HepG2 (cell line): ENCODE data around the gene AGFG1. TPM values are rescaled to one million over a fixed set of nuclear protein-coding genes. Genes with fewer than 3 reads are reported as not detected.
A peak's percentile ranks its signal among the peaks of the same experiment; 100 is the strongest.

Experiments
- ATF5 ChIP-seq: sonication (generic); formaldehyde crosslinking; IDR thresholded peaks from 2 replicates; pipeline ENCODE4 v1.4.0; 2020; ENCODE audit warnings: mild to moderate bottlenecking, low read depth, missing genetic modification reagents
- CBX2 ChIP-seq, 2 experiments: fragments of 200-600 bp in 1 of 2; sonication (generic); formaldehyde crosslinking in 1 of 2; IDR thresholded peaks; 2 replicates each; pipeline versions ENCODE4 v1.7.0 to v1.8.1; 2018 to 2022; ENCODE audit warnings: low read depth in 2 of 2, low read length in 1 of 2, mild to moderate bottlenecking in 1 of 2, missing genetic modification reagents in 1 of 2
- CCDC6 ChIP-seq: sonication (generic); formaldehyde crosslinking; IDR thresholded peaks from 2 replicates; pipeline ENCODE4 v1.8.1; 2022; ENCODE audit warnings: mild to moderate bottlenecking, missing genetic modification reagents, moderate library complexity
- CENPX ChIP-seq: sonication (generic); formaldehyde crosslinking; IDR thresholded peaks from 2 replicates; pipeline ENCODE4 v1.9.0; 2021; ENCODE audit warnings: mild to moderate bottlenecking, missing genetic modification reagents, moderate library complexity
- HNRNPK ChIP-seq: fragments of 200-400 bp; formaldehyde crosslinking; IDR thresholded peaks from 2 replicates; pipeline ENCODE4 v1.6.1; 2018; ENCODE audit warnings: low read length, low read depth, moderate library complexity, mild to moderate bottlenecking; ENCODE audit not compliant: poor library complexity, severe bottlenecking
- MTF2 ChIP-seq: sonication (generic); formaldehyde crosslinking; IDR thresholded peaks from 2 replicates; pipeline ENCODE4 v1.5.0; 2020; ENCODE audit warnings: missing genetic modification reagents, borderline replicate concordance
- RCOR2 ChIP-seq: IDR thresholded peaks from 2 replicates; pipeline ENCODE4 v1.6.1; 2016; ENCODE audit warnings: missing biosample characterization, missing genetic modification reagents
- RNF2 ChIP-seq: fragments of 450-650 bp; conservative IDR thresholded peaks from 2 replicates; pipeline ENCODE4 v1.6.1; 2016; ENCODE audit warnings: low read depth
- RORA ChIP-seq: sonication (generic); formaldehyde crosslinking; IDR thresholded peaks from 2 replicates; pipeline ENCODE4 v1.5.0; 2020; ENCODE audit warnings: mild to moderate bottlenecking, missing genetic modification reagents, moderate library complexity
- SSRP1 ChIP-seq: IDR thresholded peaks from 2 replicates; pipeline ENCODE4 v1.6.1; 2016; ENCODE audit warnings: control low read depth
- TSC22D2 ChIP-seq: sonication (generic); formaldehyde crosslinking; IDR thresholded peaks from 2 replicates; pipeline ENCODE4 v1.5.1; 2020; ENCODE audit warnings: missing genetic modification reagents, mild to moderate bottlenecking, borderline replicate concordance
- ZBTB26 ChIP-seq: IDR thresholded peaks from 2 replicates; pipeline ENCODE4 v1.6.1; 2016; ENCODE audit warnings: missing compliant biosample characterization, missing genetic modification reagents, borderline replicate concordance
- ZBTB7A ChIP-seq: sonication (generic); formaldehyde crosslinking; IDR thresholded peaks from 2 replicates; pipeline ENCODE4 v1.8.0; 2022; ENCODE audit warnings: mild to moderate bottlenecking, missing genetic modification reagents
- ZC3H13 ChIP-seq: sonication (generic); formaldehyde crosslinking; IDR thresholded peaks from 2 replicates; pipeline ENCODE4 v1.8.1; 2023; ENCODE audit warnings: mild to moderate bottlenecking, missing genetic modification reagents, moderate library complexity
- ZNF343 ChIP-seq: sonication (generic); formaldehyde crosslinking; IDR thresholded peaks from 2 replicates; pipeline ENCODE4 v1.4.0; 2020; ENCODE audit warnings: mild to moderate bottlenecking, missing genetic modification reagents
- ZNF430 ChIP-seq: sonication (generic); formaldehyde crosslinking; IDR thresholded peaks from 2 replicates; pipeline ENCODE4 v1.9.0; 2021; ENCODE audit warnings: mild to moderate bottlenecking, missing genetic modification reagents
- ZNF556 ChIP-seq: sonication (generic); formaldehyde crosslinking; IDR thresholded peaks from 2 replicates; pipeline ENCODE4 v1.4.0; 2020; ENCODE audit warnings: mild to moderate bottlenecking, missing genetic modification reagents, borderline replicate concordance
- ZNF629 ChIP-seq: sonication (generic); formaldehyde crosslinking; conservative IDR thresholded peaks from 2 replicates; pipeline ENCODE4 v1.5.0; 2020; ENCODE audit warnings: missing genetic modification reagents
- ZNF768 ChIP-seq: sonication (generic); formaldehyde crosslinking; IDR thresholded peaks from 2 replicates; pipeline ENCODE4 v1.4.0; 2020; ENCODE audit warnings: missing genetic modification reagents
- ZZZ3 ChIP-seq: sonication (generic); formaldehyde crosslinking; IDR thresholded peaks from 2 replicates; pipeline ENCODE4 v1.4.0; 2020; ENCODE audit warnings: missing genetic modification reagents, mild to moderate bottlenecking, borderline replicate concordance
- polyA plus RNA-seq, 8 experiments: library from polyadenylated mRNA; depleted of rRNA in 3 of 8; stranded (reverse) in 7 of 8; unstranded in 1 of 8; fragments of >200 nt; fragmentation: Illumina TruSeq in 4 of 8; extraction: Trizol in 4 of 8; gene quantifications; 2 replicates each; pipeline versions ENCODE4 v1.2.1 to v1.2.3, GENCODE V29; 2011 to 2016; ENCODE audit warnings: low read depth in 4 of 8, missing spikeins in 1 of 8, mixed read lengths in 1 of 8; ENCODE audit not compliant: insufficient read depth in 1 of 8
- total RNA-seq, 5 experiments: library from RNA; depleted of rRNA; stranded (reverse); fragments of >200 nt; fragmentation: Illumina TruSeq; extraction: Trizol; gene quantifications; 2 replicates each; pipeline ENCODE4 v1.2.3, GENCODE V29; 2016; ENCODE audit warnings: low read depth in 1 of 5
- TF ChIP-seq, protein P1 (sequence below): sonication (generic); formaldehyde crosslinking; IDR thresholded peaks from 2 replicates; pipeline ENCODE4 v1.9.0; 2021; ENCODE audit warnings: mild to moderate bottlenecking, missing genetic modification reagents
- TF ChIP-seq, protein P2 (sequence below): sonication (generic); IDR thresholded peaks from 2 replicates; pipeline ENCODE4 v1.6.1; 2016; ENCODE audit warnings: low read depth, borderline replicate concordance

Gene AGFG1
- total and polyA plus RNA-seq, 2 of the 13 experiments (the other 11 are each of a cell fraction or from before 2014, with no cell fraction given) = 145 to 168 TPM

- no peak for TF ChIP-seq ZBTB26 (CRISPR knock-in tag)
- TF ChIP-seq ZC3H13 = no peak
- peak; percentile 74; the same call in 1 of the 2 replicates for TF ChIP-seq ZNF556 (CRISPR knock-in tag)
- TF ChIP-seq ZNF430 = no peak; the same call in 1 of the 2 replicates
- TF ChIP-seq, protein P1, sequence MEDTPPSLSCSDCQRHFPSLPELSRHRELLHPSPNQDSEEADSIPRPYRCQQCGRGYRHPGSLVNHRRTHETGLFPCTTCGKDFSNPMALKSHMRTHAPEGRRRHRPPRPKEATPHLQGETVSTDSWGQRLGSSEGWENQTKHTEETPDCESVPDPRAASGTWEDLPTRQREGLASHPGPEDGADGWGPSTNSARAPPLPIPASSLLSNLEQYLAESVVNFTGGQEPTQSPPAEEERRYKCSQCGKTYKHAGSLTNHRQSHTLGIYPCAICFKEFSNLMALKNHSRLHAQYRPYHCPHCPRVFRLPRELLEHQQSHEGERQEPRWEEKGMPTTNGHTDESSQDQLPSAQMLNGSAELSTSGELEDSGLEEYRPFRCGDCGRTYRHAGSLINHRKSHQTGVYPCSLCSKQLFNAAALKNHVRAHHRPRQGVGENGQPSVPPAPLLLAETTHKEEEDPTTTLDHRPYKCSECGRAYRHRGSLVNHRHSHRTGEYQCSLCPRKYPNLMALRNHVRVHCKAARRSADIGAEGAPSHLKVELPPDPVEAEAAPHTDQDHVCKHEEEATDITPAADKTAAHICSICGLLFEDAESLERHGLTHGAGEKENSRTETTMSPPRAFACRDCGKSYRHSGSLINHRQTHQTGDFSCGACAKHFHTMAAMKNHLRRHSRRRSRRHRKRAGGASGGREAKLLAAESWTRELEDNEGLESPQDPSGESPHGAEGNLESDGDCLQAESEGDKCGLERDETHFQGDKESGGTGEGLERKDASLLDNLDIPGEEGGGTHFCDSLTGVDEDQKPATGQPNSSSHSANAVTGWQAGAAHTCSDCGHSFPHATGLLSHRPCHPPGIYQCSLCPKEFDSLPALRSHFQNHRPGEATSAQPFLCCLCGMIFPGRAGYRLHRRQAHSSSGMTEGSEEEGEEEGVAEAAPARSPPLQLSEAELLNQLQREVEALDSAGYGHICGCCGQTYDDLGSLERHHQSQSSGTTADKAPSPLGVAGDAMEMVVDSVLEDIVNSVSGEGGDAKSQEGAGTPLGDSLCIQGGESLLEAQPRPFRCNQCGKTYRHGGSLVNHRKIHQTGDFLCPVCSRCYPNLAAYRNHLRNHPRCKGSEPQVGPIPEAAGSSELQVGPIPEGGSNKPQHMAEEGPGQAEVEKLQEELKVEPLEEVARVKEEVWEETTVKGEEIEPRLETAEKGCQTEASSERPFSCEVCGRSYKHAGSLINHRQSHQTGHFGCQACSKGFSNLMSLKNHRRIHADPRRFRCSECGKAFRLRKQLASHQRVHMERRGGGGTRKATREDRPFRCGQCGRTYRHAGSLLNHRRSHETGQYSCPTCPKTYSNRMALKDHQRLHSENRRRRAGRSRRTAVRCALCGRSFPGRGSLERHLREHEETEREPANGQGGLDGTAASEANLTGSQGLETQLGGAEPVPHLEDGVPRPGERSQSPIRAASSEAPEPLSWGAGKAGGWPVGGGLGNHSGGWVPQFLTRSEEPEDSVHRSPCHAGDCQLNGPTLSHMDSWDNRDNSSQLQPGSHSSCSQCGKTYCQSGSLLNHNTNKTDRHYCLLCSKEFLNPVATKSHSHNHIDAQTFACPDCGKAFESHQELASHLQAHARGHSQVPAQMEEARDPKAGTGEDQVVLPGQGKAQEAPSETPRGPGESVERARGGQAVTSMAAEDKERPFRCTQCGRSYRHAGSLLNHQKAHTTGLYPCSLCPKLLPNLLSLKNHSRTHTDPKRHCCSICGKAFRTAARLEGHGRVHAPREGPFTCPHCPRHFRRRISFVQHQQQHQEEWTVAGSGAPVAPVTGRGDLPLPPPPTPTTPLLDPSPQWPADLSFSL = no peak
- TF ChIP-seq, protein P2, sequence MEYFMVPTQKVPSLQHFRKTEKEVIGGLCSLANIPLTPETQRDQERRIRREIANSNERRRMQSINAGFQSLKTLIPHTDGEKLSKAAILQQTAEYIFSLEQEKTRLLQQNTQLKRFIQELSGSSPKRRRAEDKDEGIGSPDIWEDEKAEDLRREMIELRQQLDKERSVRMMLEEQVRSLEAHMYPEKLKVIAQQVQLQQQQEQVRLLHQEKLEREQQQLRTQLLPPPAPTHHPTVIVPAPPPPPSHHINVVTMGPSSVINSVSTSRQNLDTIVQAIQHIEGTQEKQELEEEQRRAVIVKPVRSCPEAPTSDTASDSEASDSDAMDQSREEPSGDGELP = 0 out of 2 replicates have a peak, but pooled peaks have one; percentile 26
- no peak for TF ChIP-seq ZNF629
- TF ChIP-seq ZNF343 (CRISPR knock-in tag) = 0 out of 2 replicates have a peak, but pooled peaks have one; percentile 52
- TF ChIP-seq ZZZ3 (CRISPR knock-in tag) = no peak
- no peak for TF ChIP-seq RORA (CRISPR knock-in tag)
- no peak for TF ChIP-seq CBX2 (IDR thresholded peaks at IDR 0.05; ENCODE audit: low read depth, low read length)
- TF ChIP-seq CBX2 (CRISPR knock-in tag; IDR thresholded peaks at IDR 0.05; ENCODE audit: low read depth) = no peak
- no peak for TF ChIP-seq HNRNPK
- no peak for TF ChIP-seq ZNF768 (CRISPR knock-in tag)
- TF ChIP-seq ATF5 (CRISPR knock-in tag) = no peak
- TF ChIP-seq CCDC6 = peak; percentile 39; the same call in 1 of the 2 replicates
- TF ChIP-seq TSC22D2 (CRISPR knock-in tag) = no peak
- no peak for TF ChIP-seq RNF2
- no peak for TF ChIP-seq ZBTB7A
- no peak for TF ChIP-seq CENPX
- TF ChIP-seq RCOR2 (CRISPR knock-in tag) = peak; percentile 90
- TF ChIP-seq MTF2 (CRISPR knock-in tag) = no peak
- no peak for TF ChIP-seq SSRP1
Measured at GRCh38 chr2:227454323-227454860, 17.6 kb upstream of the AGFG1 start (continued).
